ENCODE measurements around the gene EPHA3. TPM values are rescaled to one million over a fixed set of nuclear protein-coding genes. Genes with fewer than 3 reads are reported as not detected.

Gene EPHA3
- total RNA-seq, 1 experiment from 2014 or later = 0.74 TPM

DNA sequence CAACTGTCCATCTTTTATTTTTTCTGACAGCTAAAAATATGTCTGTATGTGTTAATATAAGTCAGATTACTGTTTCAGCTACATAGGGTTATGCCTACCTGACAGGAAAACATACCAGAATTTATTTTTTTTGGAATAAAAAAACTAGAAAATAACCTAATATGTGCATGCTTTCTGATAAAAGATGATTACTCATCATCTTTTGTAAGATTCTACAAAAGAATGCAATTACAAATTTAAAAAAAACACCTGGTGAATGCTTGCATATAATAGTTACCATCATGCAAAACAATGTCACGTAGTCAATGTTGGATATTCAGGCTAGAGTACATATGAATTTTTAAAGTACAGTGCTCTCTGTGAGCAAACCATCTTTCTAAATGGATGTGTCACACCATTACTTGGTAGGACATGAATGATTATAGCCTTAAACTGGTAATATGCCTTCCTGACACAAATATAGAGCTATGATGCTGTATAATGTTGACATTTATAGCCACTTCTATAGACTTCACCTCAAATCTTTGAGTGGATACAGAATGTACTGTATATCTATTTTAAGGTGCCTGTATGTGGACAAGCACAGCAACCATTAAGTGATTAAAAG is 180.6 kb downstream of the EPHA3 start:
- Mint-ChIP-seq H3K27me3 (ENCODE audit: low read depth) (no peaks in the 10 kb centered on the region), H3K9me3 (peaks cover 21% of the 10 kb centered on the region), H3K4me1 (peaks cover 5% of the 10 kb centered on the region), H3K27ac (no peak overlapping the region), H3K36me3 (peaks cover 6% of the 10 kb centered on the region), H3K4me3 (no peak overlapping the region)
- DNase-seq (ENCODE audit: low spot score) = no peak
- no peak for ATAC-seq
- ChIA-PET CTCF (no interaction called here), POLR2A (no interaction called here)
- TF ChIP-seq, protein P1, sequence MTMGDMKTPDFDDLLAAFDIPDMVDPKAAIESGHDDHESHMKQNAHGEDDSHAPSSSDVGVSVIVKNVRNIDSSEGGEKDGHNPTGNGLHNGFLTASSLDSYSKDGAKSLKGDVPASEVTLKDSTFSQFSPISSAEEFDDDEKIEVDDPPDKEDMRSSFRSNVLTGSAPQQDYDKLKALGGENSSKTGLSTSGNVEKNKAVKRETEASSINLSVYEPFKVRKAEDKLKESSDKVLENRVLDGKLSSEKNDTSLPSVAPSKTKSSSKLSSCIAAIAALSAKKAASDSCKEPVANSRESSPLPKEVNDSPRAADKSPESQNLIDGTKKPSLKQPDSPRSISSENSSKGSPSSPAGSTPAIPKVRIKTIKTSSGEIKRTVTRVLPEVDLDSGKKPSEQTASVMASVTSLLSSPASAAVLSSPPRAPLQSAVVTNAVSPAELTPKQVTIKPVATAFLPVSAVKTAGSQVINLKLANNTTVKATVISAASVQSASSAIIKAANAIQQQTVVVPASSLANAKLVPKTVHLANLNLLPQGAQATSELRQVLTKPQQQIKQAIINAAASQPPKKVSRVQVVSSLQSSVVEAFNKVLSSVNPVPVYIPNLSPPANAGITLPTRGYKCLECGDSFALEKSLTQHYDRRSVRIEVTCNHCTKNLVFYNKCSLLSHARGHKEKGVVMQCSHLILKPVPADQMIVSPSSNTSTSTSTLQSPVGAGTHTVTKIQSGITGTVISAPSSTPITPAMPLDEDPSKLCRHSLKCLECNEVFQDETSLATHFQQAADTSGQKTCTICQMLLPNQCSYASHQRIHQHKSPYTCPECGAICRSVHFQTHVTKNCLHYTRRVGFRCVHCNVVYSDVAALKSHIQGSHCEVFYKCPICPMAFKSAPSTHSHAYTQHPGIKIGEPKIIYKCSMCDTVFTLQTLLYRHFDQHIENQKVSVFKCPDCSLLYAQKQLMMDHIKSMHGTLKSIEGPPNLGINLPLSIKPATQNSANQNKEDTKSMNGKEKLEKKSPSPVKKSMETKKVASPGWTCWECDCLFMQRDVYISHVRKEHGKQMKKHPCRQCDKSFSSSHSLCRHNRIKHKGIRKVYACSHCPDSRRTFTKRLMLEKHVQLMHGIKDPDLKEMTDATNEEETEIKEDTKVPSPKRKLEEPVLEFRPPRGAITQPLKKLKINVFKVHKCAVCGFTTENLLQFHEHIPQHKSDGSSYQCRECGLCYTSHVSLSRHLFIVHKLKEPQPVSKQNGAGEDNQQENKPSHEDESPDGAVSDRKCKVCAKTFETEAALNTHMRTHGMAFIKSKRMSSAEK (CRISPR knock-in tag; IDR thresholded peaks at IDR 0.05; ENCODE audit: borderline replicate concordance) = no peak
- TF ChIP-seq NR3C1 (CRISPR knock-in tag; conservative IDR thresholded peaks at IDR 0.05; ENCODE audit: low read depth) (no peak), KAT7 (CRISPR knock-in tag; IDR thresholded peaks at IDR 0.05; ENCODE audit: borderline replicate concordance) (no peak), NFATC4 (CRISPR knock-in tag; IDR thresholded peaks at IDR 0.05) (no peak)
- TF ChIP-seq, protein P2, sequence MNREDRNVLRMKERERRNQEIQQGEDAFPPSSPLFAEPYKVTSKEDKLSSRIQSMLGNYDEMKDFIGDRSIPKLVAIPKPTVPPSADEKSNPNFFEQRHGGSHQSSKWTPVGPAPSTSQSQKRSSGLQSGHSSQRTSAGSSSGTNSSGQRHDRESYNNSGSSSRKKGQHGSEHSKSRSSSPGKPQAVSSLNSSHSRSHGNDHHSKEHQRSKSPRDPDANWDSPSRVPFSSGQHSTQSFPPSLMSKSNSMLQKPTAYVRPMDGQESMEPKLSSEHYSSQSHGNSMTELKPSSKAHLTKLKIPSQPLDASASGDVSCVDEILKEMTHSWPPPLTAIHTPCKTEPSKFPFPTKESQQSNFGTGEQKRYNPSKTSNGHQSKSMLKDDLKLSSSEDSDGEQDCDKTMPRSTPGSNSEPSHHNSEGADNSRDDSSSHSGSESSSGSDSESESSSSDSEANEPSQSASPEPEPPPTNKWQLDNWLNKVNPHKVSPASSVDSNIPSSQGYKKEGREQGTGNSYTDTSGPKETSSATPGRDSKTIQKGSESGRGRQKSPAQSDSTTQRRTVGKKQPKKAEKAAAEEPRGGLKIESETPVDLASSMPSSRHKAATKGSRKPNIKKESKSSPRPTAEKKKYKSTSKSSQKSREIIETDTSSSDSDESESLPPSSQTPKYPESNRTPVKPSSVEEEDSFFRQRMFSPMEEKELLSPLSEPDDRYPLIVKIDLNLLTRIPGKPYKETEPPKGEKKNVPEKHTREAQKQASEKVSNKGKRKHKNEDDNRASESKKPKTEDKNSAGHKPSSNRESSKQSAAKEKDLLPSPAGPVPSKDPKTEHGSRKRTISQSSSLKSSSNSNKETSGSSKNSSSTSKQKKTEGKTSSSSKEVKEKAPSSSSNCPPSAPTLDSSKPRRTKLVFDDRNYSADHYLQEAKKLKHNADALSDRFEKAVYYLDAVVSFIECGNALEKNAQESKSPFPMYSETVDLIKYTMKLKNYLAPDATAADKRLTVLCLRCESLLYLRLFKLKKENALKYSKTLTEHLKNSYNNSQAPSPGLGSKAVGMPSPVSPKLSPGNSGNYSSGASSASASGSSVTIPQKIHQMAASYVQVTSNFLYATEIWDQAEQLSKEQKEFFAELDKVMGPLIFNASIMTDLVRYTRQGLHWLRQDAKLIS (CRISPR knock-in tag; IDR thresholded peaks at IDR 0.05; ENCODE audit: borderline replicate concordance) = no peak
- TF ChIP-seq, protein P3, sequence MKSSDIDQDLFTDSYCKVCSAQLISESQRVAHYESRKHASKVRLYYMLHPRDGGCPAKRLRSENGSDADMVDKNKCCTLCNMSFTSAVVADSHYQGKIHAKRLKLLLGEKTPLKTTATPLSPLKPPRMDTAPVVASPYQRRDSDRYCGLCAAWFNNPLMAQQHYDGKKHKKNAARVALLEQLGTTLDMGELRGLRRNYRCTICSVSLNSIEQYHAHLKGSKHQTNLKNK (CRISPR knock-in tag; IDR thresholded peaks at IDR 0.05) = no peak

DNA sequence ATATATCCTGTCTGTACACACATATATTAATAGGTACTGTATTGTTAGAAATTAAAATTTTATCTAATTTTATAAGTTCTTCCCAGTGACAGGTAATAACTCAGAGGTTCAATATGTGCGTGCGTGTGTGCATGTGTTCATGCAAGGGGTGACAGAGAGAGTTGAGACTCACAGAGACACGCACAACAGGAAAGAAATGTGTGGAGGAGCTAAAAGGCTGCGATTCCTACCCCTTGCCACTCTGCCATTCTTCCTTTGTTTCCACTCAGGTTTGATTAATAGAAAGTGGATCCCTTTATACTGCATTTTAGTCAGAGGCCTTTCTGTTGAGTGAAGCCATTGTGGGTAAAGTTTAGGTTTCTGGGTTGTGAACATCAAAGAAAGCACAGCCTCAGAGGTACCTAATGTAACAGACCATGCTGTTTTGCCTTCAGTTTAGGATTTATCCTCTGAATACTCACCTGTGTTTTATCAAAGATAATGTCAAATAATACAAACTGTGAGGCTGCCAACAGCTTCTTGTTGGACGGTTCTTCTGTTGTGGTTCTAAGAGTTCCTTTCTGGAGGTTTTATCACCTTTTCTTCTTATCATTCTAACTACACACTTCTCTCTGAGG is 182.3 kb downstream of the EPHA3 start:
- DNase-seq (ENCODE audit: low spot score) (no peak), ATAC-seq (no peak)
- CTCF ChIA-PET = no interaction called here
- H3K27me3 Mint-ChIP-seq (ENCODE audit: low read depth) = no peaks in the 10 kb centered on the region
- peaks cover 28% of the 10 kb centered on the region for H3K9me3 Mint-ChIP-seq
- peaks cover 10% of the 10 kb centered on the region for H3K36me3 Mint-ChIP-seq
- no peak overlapping the region for H3K4me3 Mint-ChIP-seq
- TF ChIP-seq ZNF219 (CRISPR knock-in tag; IDR thresholded peaks at IDR 0.05; ENCODE audit: borderline replicate concordance) = no peak
- TF ChIP-seq, protein P4, sequence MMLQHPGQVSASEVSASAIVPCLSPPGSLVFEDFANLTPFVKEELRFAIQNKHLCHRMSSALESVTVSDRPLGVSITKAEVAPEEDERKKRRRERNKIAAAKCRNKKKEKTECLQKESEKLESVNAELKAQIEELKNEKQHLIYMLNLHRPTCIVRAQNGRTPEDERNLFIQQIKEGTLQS (CRISPR knock-in tag; conservative IDR thresholded peaks at IDR 0.05) = no peak
- TF ChIP-seq, protein P5, sequence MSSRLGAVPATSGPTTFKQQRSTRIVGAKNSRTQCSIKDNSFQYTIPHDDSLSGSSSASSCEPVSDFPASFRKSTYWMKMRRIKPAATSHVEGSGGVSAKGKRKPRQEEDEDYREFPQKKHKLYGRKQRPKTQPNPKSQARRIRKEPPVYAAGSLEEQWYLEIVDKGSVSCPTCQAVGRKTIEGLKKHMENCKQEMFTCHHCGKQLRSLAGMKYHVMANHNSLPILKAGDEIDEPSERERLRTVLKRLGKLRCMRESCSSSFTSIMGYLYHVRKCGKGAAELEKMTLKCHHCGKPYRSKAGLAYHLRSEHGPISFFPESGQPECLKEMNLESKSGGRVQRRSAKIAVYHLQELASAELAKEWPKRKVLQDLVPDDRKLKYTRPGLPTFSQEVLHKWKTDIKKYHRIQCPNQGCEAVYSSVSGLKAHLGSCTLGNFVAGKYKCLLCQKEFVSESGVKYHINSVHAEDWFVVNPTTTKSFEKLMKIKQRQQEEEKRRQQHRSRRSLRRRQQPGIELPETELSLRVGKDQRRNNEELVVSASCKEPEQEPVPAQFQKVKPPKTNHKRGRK (CRISPR knock-in tag; IDR thresholded peaks at IDR 0.05; ENCODE audit: borderline replicate concordance) = no peak
- TF ChIP-seq, protein P6, sequence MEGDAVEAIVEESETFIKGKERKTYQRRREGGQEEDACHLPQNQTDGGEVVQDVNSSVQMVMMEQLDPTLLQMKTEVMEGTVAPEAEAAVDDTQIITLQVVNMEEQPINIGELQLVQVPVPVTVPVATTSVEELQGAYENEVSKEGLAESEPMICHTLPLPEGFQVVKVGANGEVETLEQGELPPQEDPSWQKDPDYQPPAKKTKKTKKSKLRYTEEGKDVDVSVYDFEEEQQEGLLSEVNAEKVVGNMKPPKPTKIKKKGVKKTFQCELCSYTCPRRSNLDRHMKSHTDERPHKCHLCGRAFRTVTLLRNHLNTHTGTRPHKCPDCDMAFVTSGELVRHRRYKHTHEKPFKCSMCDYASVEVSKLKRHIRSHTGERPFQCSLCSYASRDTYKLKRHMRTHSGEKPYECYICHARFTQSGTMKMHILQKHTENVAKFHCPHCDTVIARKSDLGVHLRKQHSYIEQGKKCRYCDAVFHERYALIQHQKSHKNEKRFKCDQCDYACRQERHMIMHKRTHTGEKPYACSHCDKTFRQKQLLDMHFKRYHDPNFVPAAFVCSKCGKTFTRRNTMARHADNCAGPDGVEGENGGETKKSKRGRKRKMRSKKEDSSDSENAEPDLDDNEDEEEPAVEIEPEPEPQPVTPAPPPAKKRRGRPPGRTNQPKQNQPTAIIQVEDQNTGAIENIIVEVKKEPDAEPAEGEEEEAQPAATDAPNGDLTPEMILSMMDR (IDR thresholded peaks at IDR 0.05) = no peak
- no peak for TF ChIP-seq SP1 (CRISPR knock-in tag; conservative IDR thresholded peaks at IDR 0.05)
- POLR2A ChIA-PET = no interaction called here
- H3K4me1 Mint-ChIP-seq = no peaks in the 10 kb centered on the region
- H3K27ac Mint-ChIP-seq = no peak overlapping the region

Data from WTC11 (cell line).